Thyroid gland (tissue), 4 donors: ENCODE data around the gene KCNK18.

Experiments
- CTCF ChIP-seq, 6 experiments: fragments of 200-600 bp in 3 of 6; fragments of 450-650 bp in 3 of 6; sonication (generic) in 3 of 6; IDR thresholded peaks; one replicate each; pipeline ENCODE4 v1.5.1; 2016 to 2019; ENCODE audit warnings: antibody characterized with exemption in 6 of 6, mild to moderate bottlenecking in 2 of 6, inconsistent platforms in 1 of 6, moderate library complexity in 1 of 6
- POLR2A ChIP-seq, 2 donors: fragments of 450-650 bp; IDR thresholded peaks; one replicate each; pipeline ENCODE4 v1.6.1; 2017; ENCODE audit warnings: antibody characterized with exemption in 2 of 2, mild to moderate bottlenecking in 2 of 2, moderate library complexity in 1 of 2

GRCh38 chr10:117242463-117242832 lies 45.2 kb downstream of the KCNK18 start:
- TF ChIP-seq CTCF (IDR thresholded peaks at IDR 0.05) (no peak), POLR2A (IDR thresholded peaks at IDR 0.05) (no peak)
